GM18861 (cell line): ENCODE results near the gene ST13.
"Not testable (repeated sequence)": the region's sequence is repeated elsewhere in the genome, so short reads cannot be mapped to it uniquely, and the experiment has no call there.

Source experiments
- ATAC-seq: cut with Tn5 transposase; IDR thresholded peaks from one replicate; pipeline ENCODE4 v1.9.1; 2021; ENCODE audit not compliant: unreplicated experiment

The ST13 gene

GRCh38 chr22:40856513-40857308, at the start of gene ST13, which contains the start of gene XPNPEP3:
Gene ST13, minus strand, starts transcription at chr22:40856639. Its CDS starts 99 bp downstream, at chr22:40856540.
Gene XPNPEP3, plus strand, starts transcription at chr22:40857148. Its CDS starts 34 bp downstream, at chr22:40857182.
- peak; percentile 69 for ATAC-seq

GRCh38 chr22:40904101-40904500, 47.7 kb upstream of the ST13 start:
- ATAC-seq, result no peak

GRCh38 chr22:40898850-40899357, 42.5 kb upstream of the ST13 start:
- no peak for ATAC-seq

- ATAC-seq, result no peak
These were observed 38.0 kb upstream of the ST13 start for GRCh38 chr22:40894417-40894816.

GRCh38 chr22:40890881-40891280, 34.4 kb upstream of the ST13 start:
- no peak for ATAC-seq

- ATAC-seq, result no peak
These were observed 32.7 kb upstream of the ST13 start for GRCh38 chr22:40889116-40889515.

GRCh38 chr22:40878922-40879321, 22.5 kb upstream of the ST13 start:
- no peak for ATAC-seq

GRCh38 chr22:40877488-40877887, 21.0 kb upstream of the ST13 start:
- ATAC-seq, result no peak

GRCh38 chr22:40876907-40877306, 20.5 kb upstream of the ST13 start:
- no peak for ATAC-seq

- no peak for ATAC-seq
These were observed 18.7 kb upstream of the ST13 start for GRCh38 chr22:40875111-40875510.

GRCh38 chr22:40874016-40874415, 17.6 kb upstream of the ST13 start:
- ATAC-seq, result no peak

GRCh38 chr22:40868379-40868778, 11.9 kb upstream of the ST13 start:
- ATAC-seq, result not testable (repeated sequence)

GRCh38 chr22:40867109-40867508, 10.7 kb upstream of the ST13 start:
- ATAC-seq, result no peak

GRCh38 chr22:40862537-40862936, 6.1 kb upstream of the ST13 start:
- ATAC-seq, result no peak

GRCh38 chr22:40862013-40862412, 5.6 kb upstream of the ST13 start, which contains the start of gene DNAJB7:
Gene DNAJB7, minus strand, starts transcription at chr22:40862113. Its CDS starts 119 bp downstream, at chr22:40861994.
- no peak for ATAC-seq

GRCh38 chr22:40857309-40857855, 943 bp upstream of the ST13 start:
- ATAC-seq, result no peak

GRCh38 chr22:40855979-40856512, 393 bp downstream of the ST13 start:
- peak; percentile 7 for ATAC-seq

GRCh38 chr22:40855071-40855978, 1.1 kb downstream of the ST13 start:
- ATAC-seq, result no peak

- no peak for ATAC-seq
These were observed 2.5 kb downstream of the ST13 start for GRCh38 chr22:40853961-40854360.

- ATAC-seq, result no peak
These were observed 3.1 kb downstream of the ST13 start for GRCh38 chr22:40853333-40853732.

- not testable (repeated sequence) for ATAC-seq
These were observed 10.6 kb downstream of the ST13 start for GRCh38 chr22:40845816-40846215.
